PC-3 (cell line): ENCODE data around the gene AGPAT4. TPM values are rescaled to one million over a fixed set of nuclear protein-coding genes. Genes with fewer than 3 reads are reported as not detected.

Source experiments
- ATAC-seq: fragments of 200-7000 bp; cut with Tn5 transposase; 2 replicates; pipeline ENCODE4 v1.9.1; 2020; ENCODE audit warnings: mild to moderate bottlenecking, moderate library complexity
- BruUV-seq: library from RNA; stranded (reverse); fragments of 400-500 nt; replicated peaks from 2 replicates; lab custom pipeline; 2021; lab: Mats Ljungman, UMichigan
- CTCF ChIA-PET: fragments of 300-600 bp; sonication (Branson Sonifier 250); formaldehyde crosslinking; loops from one replicate; lab custom pipeline; 2022; ENCODE audit warnings: antibody characterized with exemption; lab: Charles Lee
- POLR2A ChIA-PET: fragments of 300-600 bp; sonication (Branson Sonifier 250); formaldehyde crosslinking; loops from one replicate; lab custom pipeline; 2022; ENCODE audit warnings: antibody characterized with exemption; ENCODE audit not compliant: unreplicated experiment; lab: Charles Lee
- DNase-seq: peaks from one replicate; pipeline ENCODE4 v3.0.0-alpha.2; 2015
- H2AFZ ChIP-seq: fragments of 300-600 bp; sonication (generic); 2 replicates; pipeline ENCODE4 v1.6.0; 2016; ENCODE audit warnings: antibody characterized with exemption, low read length
- H3F3A ChIP-seq: fragments of 300-600 bp; sonication (generic); one replicate; pipeline ENCODE4 v1.6.0; 2017; ENCODE audit warnings: antibody characterized with exemption, low read length, control low read depth, mild to moderate bottlenecking; ENCODE audit not compliant: unreplicated experiment
- H3K27ac ChIP-seq: fragments of 300-600 bp; sonication (generic); 2 replicates; pipeline ENCODE4 v1.5.1; 2016; ENCODE audit warnings: mild to moderate bottlenecking, low read length
- H3K27me3 ChIP-seq: fragments of 300-600 bp; sonication (generic); 2 replicates; pipeline ENCODE4 v1.6.1; 2016; ENCODE audit warnings: low read length, mixed read lengths
- H3K36me3 ChIP-seq: fragments of 300-600 bp; sonication (generic); 2 replicates; pipeline ENCODE4 v1.6.1; 2016; ENCODE audit warnings: low read depth, mixed run types, low read length, mixed read lengths
- H3K4me1 ChIP-seq: fragments of 300-600 bp; sonication (generic); 2 replicates; pipeline ENCODE4 v1.5.1; 2016; ENCODE audit warnings: low read length; ENCODE audit not compliant: insufficient read depth
- H3K4me2 ChIP-seq: fragments of 300-600 bp; sonication (generic); 2 replicates; pipeline ENCODE4 v1.6.0; 2016; ENCODE audit warnings: low read length
- H3K4me3 ChIP-seq: fragments of 300-600 bp; sonication (generic); 2 replicates; pipeline ENCODE4 v1.5.1; 2016; ENCODE audit warnings: mild to moderate bottlenecking, low read length, mixed read lengths
- H3K79me2 ChIP-seq: fragments of 300-600 bp; sonication (generic); 2 replicates; pipeline ENCODE4 v1.6.1; 2017; ENCODE audit warnings: low read length, mixed read lengths
- H3K9ac ChIP-seq: fragments of 300-600 bp; sonication (generic); 2 replicates; pipeline ENCODE4 v1.6.0; 2016; ENCODE audit warnings: mild to moderate bottlenecking, low read length
- H3K9me2 ChIP-seq: fragments of 300-600 bp; sonication (generic); replicated peaks from 2 replicates; pipeline ENCODE4 v1.6.1; 2016; ENCODE audit warnings: mixed run types, low read length, mixed read lengths
- H3K9me3 ChIP-seq: fragments of 300-600 bp; sonication (generic); 2 replicates; pipeline ENCODE4 v1.6.1; 2016; ENCODE audit warnings: low read length, mixed read lengths
- H4K20me1 ChIP-seq: fragments of 300-600 bp; sonication (generic); 2 replicates; pipeline ENCODE4 v1.6.1; 2016; ENCODE audit warnings: low read length, mixed read lengths
- CTCF ChIP-seq: fragments of 300-600 bp; sonication (generic); conservative IDR thresholded peaks from 2 replicates; pipeline ENCODE4 v1.5.1; 2017; ENCODE audit warnings: antibody characterized with exemption, low read depth, mild to moderate bottlenecking, low read length
- EZH2 ChIP-seq: fragments of 300-600 bp; sonication (generic); IDR thresholded peaks from one replicate; pipeline ENCODE4 v1.6.1; 2017; ENCODE audit warnings: antibody characterized with exemption, mild to moderate bottlenecking, low read length; ENCODE audit not compliant: unreplicated experiment
- EZH2phosphoT487 ChIP-seq: fragments of 300-600 bp; sonication (generic); IDR thresholded peaks from 2 replicates; pipeline ENCODE4 v1.6.1; 2018; ENCODE audit warnings: mild to moderate bottlenecking, antibody characterized with exemption, low read length, borderline replicate concordance
- intact Hi-C: fragments of 100-400 bp; cut with micrococcal nuclease; formaldehyde crosslinking; loops from 2 replicates; pipeline ENCODE4 v1.9.0; 2023
- total RNA-seq: library from RNA; depleted of rRNA; stranded (reverse); fragments of >200 nt; gene quantifications from 2 replicates; pipeline ENCODE4 v1.2.3, GENCODE V29; 2014

AGPAT4 gene
- total RNA-seq, 1 experiment from 2014 or later, result 3.8 TPM

DNA sequence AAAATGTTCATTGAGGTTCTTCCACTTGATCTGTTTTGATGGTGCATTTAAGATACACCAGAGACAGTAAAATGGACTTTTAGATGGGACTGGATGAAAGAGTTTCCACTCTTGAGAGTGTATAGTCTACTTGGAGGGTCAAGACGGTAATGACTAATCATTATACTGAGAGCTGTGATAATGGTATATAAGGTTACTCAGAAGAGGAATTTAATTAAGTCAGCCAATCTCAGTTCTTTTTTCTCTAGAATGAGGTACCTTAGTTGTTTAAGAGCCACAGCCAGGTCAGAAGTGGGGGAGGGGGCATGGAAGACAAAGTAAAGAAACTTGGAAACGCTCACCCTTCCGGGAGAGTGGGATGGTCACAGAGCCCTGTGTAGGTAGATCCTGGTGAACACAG lies 158.4 kb downstream of the AGPAT4 start:
- ATAC-seq (no peak), DNase-seq (no peak)
- POLR2A ChIA-PET, result no interaction called here
- no peaks in the 10 kb centered on the region for H3K27me3 ChIP-seq
- TF ChIP-seq EZH2, result no peak
- no peak for TF ChIP-seq CTCF
- no peak for TF ChIP-seq EZH2phosphoT487
- no peak overlapping the region for H3K4me2 ChIP-seq
- no peaks in the 10 kb centered on the region for H3K9me3 ChIP-seq
- H3F3A ChIP-seq, result no peaks in the 10 kb centered on the region
- H3K36me3 ChIP-seq, result peaks cover 42% of the 10 kb centered on the region
- no peak overlapping the region for H3K4me3 ChIP-seq
- BruUV-seq, result no TSS peak
- no peaks in the 10 kb centered on the region for H3K79me2 ChIP-seq
- H4K20me1 ChIP-seq, result no peaks in the 10 kb centered on the region
- H3K27ac ChIP-seq, result no peak overlapping the region
- H3K4me1 ChIP-seq, result no peaks in the 10 kb centered on the region
- CTCF ChIA-PET, result no interaction called here
- H3K9ac ChIP-seq, result no peak overlapping the region
- H3K9me2 ChIP-seq, result no peaks in the 10 kb centered on the region
- H2AFZ ChIP-seq, result no peak overlapping the region
- intact Hi-C loops, result no loop called here

DNA sequence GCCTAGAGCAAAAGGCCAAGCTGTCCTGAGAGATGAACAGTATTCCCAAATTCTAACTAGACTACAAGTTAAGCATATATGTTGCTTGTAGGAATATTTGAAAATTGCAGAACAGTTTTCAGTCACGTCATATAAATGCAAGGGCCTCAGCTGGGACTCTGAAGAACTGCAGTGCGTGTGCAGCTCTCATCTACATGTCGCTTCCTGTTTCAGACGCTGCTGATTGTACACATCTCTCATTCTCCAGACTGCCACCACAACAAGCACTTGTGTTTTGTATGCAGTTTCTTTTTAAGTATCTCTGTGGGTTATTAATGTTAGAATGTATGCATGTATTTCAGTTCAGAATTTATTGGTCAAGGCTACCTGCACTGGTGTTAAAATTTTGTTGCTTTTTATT lies 162.6 kb downstream of the AGPAT4 start:
- DNase-seq (no peak), ATAC-seq (no peak)
- Histone ChIP-seq H3K27me3 (no peaks in the 10 kb centered on the region), H4K20me1 (no peaks in the 10 kb centered on the region), H3K4me1 (peaks cover 5% of the 10 kb centered on the region), H3K9me3 (no peaks in the 10 kb centered on the region), H3F3A (no peaks in the 10 kb centered on the region), H3K27ac (no peak overlapping the region), H3K9ac (no peak overlapping the region), H2AFZ (no peak overlapping the region), H3K4me2 (no peak overlapping the region), H3K36me3 (peaks cover 61% of the 10 kb centered on the region), H3K79me2 (no peaks in the 10 kb centered on the region), H3K9me2 (no peaks in the 10 kb centered on the region), H3K4me3 (no peak overlapping the region)
- TF ChIP-seq CTCF, result no peak
- TF ChIP-seq EZH2phosphoT487, result no peak
- TF ChIP-seq EZH2, result no peak
- BruUV-seq, result no TSS peak
- CTCF ChIA-PET, result no interaction called here
- POLR2A ChIA-PET, result no interaction called here
- intact Hi-C loops, result no loop called here

GRCh38 chr6:161110028-161110779 lies 163.7 kb downstream of the AGPAT4 start:
- ChIA-PET POLR2A (no interaction called here), CTCF (no interaction called here)
- DNase-seq (no peak), ATAC-seq (no peak)
- no TSS peak for BruUV-seq
- Histone ChIP-seq H3K36me3 (peaks cover 61% of the 10 kb centered on the region), H3K9me2 (no peaks in the 10 kb centered on the region), H3K9ac (no peak overlapping the region), H3K27me3 (no peaks in the 10 kb centered on the region), H3K4me3 (no peak overlapping the region), H3K4me2 (no peak overlapping the region), H3K79me2 (no peaks in the 10 kb centered on the region), H3K9me3 (no peaks in the 10 kb centered on the region), H3K27ac (no peak overlapping the region), H4K20me1 (no peaks in the 10 kb centered on the region), H3K4me1 (peaks cover 16% of the 10 kb centered on the region), H2AFZ (no peak overlapping the region), H3F3A (no peaks in the 10 kb centered on the region)
- intact Hi-C loops, result no loop called here
- TF ChIP-seq EZH2phosphoT487 (no peak), CTCF (no peak), EZH2 (no peak)
